ENCODE data around the gene ZNHIT3.

- TF ChIP-seq MYC (IDR thresholded peaks at IDR 0.05; ENCODE audit: borderline replicate concordance, low read length), result no peak
- no peak for TF ChIP-seq POLR2A (IDR thresholded peaks at IDR 0.05; ENCODE audit: low read length)
Measured at GRCh38 chr17:36509272-36509985, 22.9 kb downstream of the ZNHIT3 start.
